SK-N-SH (cell line): Measurements from ENCODE around the gene ZNF503. TPM values are rescaled to one million over a fixed set of nuclear protein-coding genes. Genes with fewer than 3 reads are reported as not detected.

Experiments used
- CTCF ChIA-PET: fragments of 300-600, 350-600 bp; formaldehyde crosslinking; extraction: SDS; loops from one replicate; lab custom pipeline; 2021; lab: Yijun Ruan, JAX
- POLR2A ChIA-PET: fragments of 350-600 bp; sonication (Branson Sonifier 250); formaldehyde crosslinking; extraction: SDS; loops from one replicate; lab custom pipeline; 2020; ENCODE audit warnings: antibody characterized with exemption, inconsistent platforms; lab: Yijun Ruan, JAX
- DNase-seq: peaks from one replicate; pipeline ENCODE4 v3.0.0; 2012
- H2AFZ ChIP-seq: fragments of 200-600 bp; sonication (generic); 2 replicates; pipeline ENCODE4 v1.8.1; 2016; ENCODE audit warnings: antibody characterized with exemption, mild to moderate bottlenecking, low read depth
- H3F3A ChIP-seq: fragments of 200-600 bp; sonication (generic); replicated peaks from 2 replicates; pipeline ENCODE3; 2016; ENCODE audit warnings: antibody characterized with exemption, mild to moderate bottlenecking; ENCODE audit not compliant: insufficient read depth
- H3K27ac ChIP-seq, 2 experiments: fragments of 200-500 bp in 1 of 2; fragments of 200-600 bp in 1 of 2; sonication (Bioruptor generic) in 1 of 2; sonication (generic), shearing (Covaris generic) in 1 of 2; 2 replicates each; pipeline versions ENCODE4 v1.5.1 to v1.6.1; 2014 to 2016; ENCODE audit warnings: low read depth in 2 of 2, inconsistent platforms in 1 of 2, low read length in 1 of 2, mild to moderate bottlenecking in 1 of 2, mixed read lengths in 1 of 2
- H3K27me3 ChIP-seq: fragments of 200-600 bp; sonication (generic), shearing (Covaris generic); 2 replicates; pipeline ENCODE4 v1.6.1; 2016; ENCODE audit warnings: mixed run types; ENCODE audit not compliant: insufficient read depth
- H3K36me3 ChIP-seq, 2 experiments: fragments of 200-500 bp in 1 of 2; fragments of 200-600 bp in 1 of 2; sonication (Bioruptor generic) in 1 of 2; sonication (generic) in 1 of 2; replicated peaks in 1 of 2; 2 replicates each; pipeline versions ENCODE3 to v1.5.1; 2014 to 2016; ENCODE audit warnings: low read length in 1 of 2, mild to moderate bottlenecking in 1 of 2; ENCODE audit not compliant: insufficient read depth in 2 of 2, control insufficient read depth in 1 of 2
- H3K4me1 ChIP-seq, 2 experiments: fragments of 200-500 bp in 1 of 2; fragments of 200-600 bp in 1 of 2; sonication (Bioruptor generic) in 1 of 2; sonication (generic), shearing (Covaris generic) in 1 of 2; 2 replicates each; pipeline versions ENCODE4 v1.5.1 to v1.6.1; 2014 to 2016; ENCODE audit warnings: low read depth in 1 of 2, low read length in 1 of 2, mixed run types in 1 of 2; ENCODE audit not compliant: insufficient read depth in 2 of 2, control insufficient read depth in 1 of 2
- H3K4me2 ChIP-seq: fragments of 200-600 bp; sonication (generic), shearing (Covaris generic); 2 replicates; pipeline ENCODE4 v1.6.1; 2017; ENCODE audit warnings: mixed run types
- H3K4me3 ChIP-seq, 2 experiments: fragments of 200-500 bp in 1 of 2; fragments of 200-600 bp in 1 of 2; sonication (Bioruptor generic) in 1 of 2; sonication (generic), shearing (Covaris generic) in 1 of 2; 2 replicates each; pipeline versions ENCODE4 v1.5.1 to v1.8.1; 2014 to 2016; ENCODE audit warnings: low read depth in 2 of 2, inconsistent platforms in 1 of 2, low read length in 1 of 2, mild to moderate bottlenecking in 1 of 2, mixed read lengths in 1 of 2, moderate library complexity in 1 of 2
- H3K79me2 ChIP-seq: fragments of 200-600 bp; sonication (generic); 2 replicates; pipeline ENCODE4 v1.8.1; 2017; ENCODE audit warnings: mild to moderate bottlenecking; ENCODE audit not compliant: insufficient read depth
- H3K9ac ChIP-seq: fragments of 200-600 bp; sonication (generic); 2 replicates; pipeline ENCODE4 v1.6.1; 2017; ENCODE audit warnings: mixed run types
- H3K9me2 ChIP-seq: fragments of 200-600 bp; sonication (generic); 2 replicates; pipeline ENCODE4 v1.6.1; 2017; ENCODE audit warnings: mixed run types
- H3K9me3 ChIP-seq: fragments of 200-600 bp; sonication (generic); 2 replicates; pipeline ENCODE4 v1.6.1; 2017; ENCODE audit warnings: mixed run types, mild to moderate bottlenecking, moderate library complexity
- H4K20me1 ChIP-seq: fragments of 200-600 bp; sonication (generic); 2 replicates; pipeline ENCODE4 v1.6.1; 2017; ENCODE audit warnings: mild to moderate bottlenecking, mixed run types; ENCODE audit not compliant: insufficient read depth
- CHD2 ChIP-seq: fragments of 150-350 bp; IDR thresholded peaks from 2 replicates; pipeline ENCODE4 v1.6.1; 2018; ENCODE audit warnings: low read length; ENCODE audit not compliant: partially characterized antibody
- EP300 ChIP-seq, 2 experiments: IDR thresholded peaks; 2 replicates each; pipeline versions ENCODE4 v1.4.0 to v1.6.1; 2012; ENCODE audit warnings: borderline replicate concordance in 1 of 2, low read depth in 1 of 2, low read length in 1 of 2
- FOSL2 ChIP-seq: IDR thresholded peaks from 2 replicates; pipeline ENCODE4 v1.4.0; 2012; ENCODE audit warnings: low read depth, mild to moderate bottlenecking, moderate library complexity, borderline replicate concordance
- GABPA ChIP-seq: IDR thresholded peaks from 2 replicates; pipeline ENCODE4 v1.4.0; 2012; ENCODE audit warnings: low read depth, mild to moderate bottlenecking
- GATA2 ChIP-seq: sonication (generic); formaldehyde crosslinking; IDR thresholded peaks from 2 replicates; pipeline ENCODE4 v1.5.0; 2020; ENCODE audit warnings: mild to moderate bottlenecking, missing genetic modification reagents
- MAX ChIP-seq: IDR thresholded peaks from 2 replicates; pipeline ENCODE4 v1.4.0; 2012; ENCODE audit warnings: low read depth
- POLR2AphosphoS5 ChIP-seq: IDR thresholded peaks from 2 replicates; pipeline ENCODE4 v1.6.1; 2012; ENCODE audit warnings: low read depth, low read length
- RAD21 ChIP-seq: IDR thresholded peaks from 2 replicates; pipeline ENCODE4 v1.6.1; 2012; ENCODE audit warnings: mild to moderate bottlenecking, low read length
- RXRA ChIP-seq: IDR thresholded peaks from 2 replicates; pipeline ENCODE4 v1.4.0; 2012; ENCODE audit warnings: low read depth, mild to moderate bottlenecking, borderline replicate concordance
- SMC3 ChIP-seq: IDR thresholded peaks from 2 replicates; pipeline ENCODE4 v1.6.1; 2012; ENCODE audit warnings: low read depth, low read length, improper control_type of control experiment
- TAF1 ChIP-seq: IDR thresholded peaks from 2 replicates; pipeline ENCODE4 v1.6.1; 2012; ENCODE audit warnings: low read depth, mild to moderate bottlenecking, low read length, moderate library complexity, borderline replicate concordance
- WGBS: methylation state at CpG from one replicate; pipeline ENCODE4 v1.1.6; 2017; ENCODE audit warnings: low lambda C conversion rate; 5-methylcytosine and 5-hydroxymethylcytosine counted together
- polyA plus RNA-seq, 3 experiments: library from polyadenylated mRNA; depleted of rRNA; stranded (reverse); fragments of >200 nt; gene quantifications; 2 replicates each; pipeline ENCODE4 v1.2.3, GENCODE V29; 2012
- TF ChIP-seq, protein P1 (sequence below): IDR thresholded peaks from 2 replicates; pipeline ENCODE4 v1.4.0; 2012; ENCODE audit warnings: low read depth, borderline replicate concordance
- TF ChIP-seq, protein P2 (sequence below): fragments of 150-350 bp; IDR thresholded peaks from 2 replicates; pipeline ENCODE4 v1.6.1; 2017; ENCODE audit warnings: antibody characterized with exemption, low read length, low read depth, borderline replicate concordance

The ZNF503 gene
- polyA plus RNA-seq, 1 of the 3 experiments (the other 2 are of a cell fraction) = 5.9 TPM

DNA sequence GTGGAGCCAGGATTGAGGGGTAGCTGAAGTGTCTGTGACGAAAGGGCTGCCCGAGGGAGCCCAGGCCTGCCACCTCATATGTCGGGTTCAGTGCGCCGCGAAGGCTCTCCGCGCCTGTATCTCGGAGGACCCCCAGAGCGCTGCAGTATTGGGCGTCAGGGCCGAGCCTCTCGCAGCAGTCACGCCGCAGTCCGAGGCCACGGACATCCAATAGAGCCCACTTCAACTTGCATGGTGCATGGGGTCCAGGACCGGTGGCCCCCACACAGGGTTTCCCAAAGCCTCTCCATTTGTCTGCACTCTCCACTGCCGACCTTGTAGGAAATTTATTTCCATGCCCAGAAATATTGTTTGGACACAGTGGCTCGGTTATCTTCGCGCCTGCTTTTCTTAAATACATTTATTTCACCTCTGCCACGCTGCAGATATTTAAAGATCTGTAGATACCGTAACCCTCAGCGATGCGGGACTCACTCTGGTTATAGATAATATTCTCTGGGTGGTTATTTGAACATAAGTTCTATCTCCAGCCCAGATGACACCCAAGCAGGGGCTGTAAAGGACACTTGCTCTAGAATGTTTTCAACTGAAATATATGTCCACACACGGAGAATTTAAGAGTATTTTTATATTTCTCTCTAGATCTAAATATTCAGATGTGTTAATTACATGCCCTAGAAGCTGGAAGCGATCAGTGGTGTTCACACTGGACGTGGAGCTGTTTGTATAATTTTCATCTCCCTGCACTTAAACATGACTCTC, 5.1 kb upstream of the ZNF503 start:
- peaks cover 0 to 7% of the 10 kb centered on the region in 2 experiments for H3K36me3 ChIP-seq
- CTCF ChIA-PET = no interaction called here
- no peak overlapping the region for H3K4me2 ChIP-seq
- H3K9me2 ChIP-seq = no peaks in the 10 kb centered on the region
- H3K27ac ChIP-seq = no peak overlapping the region
- H2AFZ ChIP-seq = no peak overlapping the region
- H3F3A ChIP-seq = peaks cover 13% of the 10 kb centered on the region
- H4K20me1 ChIP-seq = no peaks in the 10 kb centered on the region
- no peak overlapping the region for H3K9ac ChIP-seq
- WGBS = 98% methylated on average over 29 of the region's 29 CpGs
- TF ChIP-seq, protein P1, sequence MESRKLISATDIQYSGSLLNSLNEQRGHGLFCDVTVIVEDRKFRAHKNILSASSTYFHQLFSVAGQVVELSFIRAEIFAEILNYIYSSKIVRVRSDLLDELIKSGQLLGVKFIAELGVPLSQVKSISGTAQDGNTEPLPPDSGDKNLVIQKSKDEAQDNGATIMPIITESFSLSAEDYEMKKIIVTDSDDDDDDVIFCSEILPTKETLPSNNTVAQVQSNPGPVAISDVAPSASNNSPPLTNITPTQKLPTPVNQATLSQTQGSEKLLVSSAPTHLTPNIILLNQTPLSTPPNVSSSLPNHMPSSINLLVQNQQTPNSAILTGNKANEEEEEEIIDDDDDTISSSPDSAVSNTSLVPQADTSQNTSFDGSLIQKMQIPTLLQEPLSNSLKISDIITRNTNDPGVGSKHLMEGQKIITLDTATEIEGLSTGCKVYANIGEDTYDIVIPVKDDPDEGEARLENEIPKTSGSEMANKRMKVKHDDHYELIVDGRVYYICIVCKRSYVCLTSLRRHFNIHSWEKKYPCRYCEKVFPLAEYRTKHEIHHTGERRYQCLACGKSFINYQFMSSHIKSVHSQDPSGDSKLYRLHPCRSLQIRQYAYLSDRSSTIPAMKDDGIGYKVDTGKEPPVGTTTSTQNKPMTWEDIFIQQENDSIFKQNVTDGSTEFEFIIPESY = no peak
- no peaks in the 10 kb centered on the region for H3K27me3 ChIP-seq
- peaks cover 0 to 14% of the 10 kb centered on the region in 2 experiments; a peak in 1 of 4 replicates for H3K4me1 ChIP-seq
- no peaks in the 10 kb centered on the region for H3K9me3 ChIP-seq
- H3K4me3 ChIP-seq = no peak overlapping the region
- POLR2A ChIA-PET = no interaction called here
- DNase-seq = no peak
- peaks cover 18% of the 10 kb centered on the region for H3K79me2 ChIP-seq

DNA sequence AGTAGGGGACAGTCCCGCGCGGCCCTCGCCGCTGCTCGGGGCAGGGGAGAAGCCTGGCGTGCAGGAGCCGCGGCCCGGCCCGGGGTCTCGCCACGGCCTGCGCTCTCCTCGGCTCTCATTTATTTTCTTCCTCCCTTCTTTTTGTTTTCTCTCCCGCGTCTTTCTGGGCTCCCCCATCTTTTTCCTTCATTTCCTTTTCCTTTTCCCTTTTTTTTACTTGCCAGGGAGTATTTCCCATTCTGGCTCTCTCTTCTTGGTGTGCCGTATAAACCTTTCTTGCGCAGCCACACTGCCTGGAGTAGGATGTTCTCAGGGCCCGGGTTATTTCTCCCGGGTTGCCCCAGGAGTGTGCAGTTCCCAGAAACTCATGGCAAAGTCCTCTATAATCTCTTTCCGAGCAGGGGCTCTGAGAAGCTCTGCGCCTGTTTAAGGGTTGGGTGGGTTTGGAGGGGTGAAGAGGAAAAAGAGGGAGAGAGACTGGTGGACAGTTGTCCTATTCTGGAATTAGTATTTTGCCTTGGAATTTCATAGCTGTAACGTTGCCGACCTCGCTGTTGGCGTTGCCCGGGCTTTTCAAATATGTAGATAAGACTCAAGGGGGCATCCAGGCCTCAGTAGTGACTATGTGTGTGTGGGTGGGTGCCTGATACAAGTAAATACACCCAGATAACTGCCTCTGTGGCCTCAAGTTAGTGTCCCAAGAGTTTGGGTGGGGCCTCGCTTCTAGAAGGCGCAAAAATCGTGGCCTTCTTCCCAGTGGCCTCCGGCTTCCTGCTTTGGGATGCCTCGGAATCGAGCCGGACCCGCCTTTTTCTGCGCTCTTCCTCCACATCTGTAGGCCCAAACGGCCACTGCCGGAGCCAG, 4.3 kb upstream of the ZNF503 start:
- H3F3A ChIP-seq = peaks cover 17% of the 10 kb centered on the region
- H3K27me3 ChIP-seq = no peaks in the 10 kb centered on the region
- ChIA-PET CTCF (interaction anchor here (0.9 to 1.0 kb wide), 2 partner anchors 504 to 1497 kb away, joined by 3 read pairs; no protein-coding TSS in a partner anchor), POLR2A (no interaction called here)
- DNase-seq = no peak
- H3K4me1 ChIP-seq = peaks cover 0 to 14% of the 10 kb centered on the region in 2 experiments; a peak in 1 of 4 replicates
- TF ChIP-seq RXRA = no peak
- no peak for TF ChIP-seq EP300 (IDR thresholded peaks at IDR 0.05; ENCODE audit: borderline replicate concordance in 1 of 2, low read depth in 1 of 2, low read length in 1 of 2)
- no peak for TF ChIP-seq GATA2
- TF ChIP-seq SMC3 = no peak
- no peak for TF ChIP-seq CHD2
- no peak for TF ChIP-seq MAX
- no peak for TF ChIP-seq POLR2AphosphoS5
- TF ChIP-seq, protein P2, sequence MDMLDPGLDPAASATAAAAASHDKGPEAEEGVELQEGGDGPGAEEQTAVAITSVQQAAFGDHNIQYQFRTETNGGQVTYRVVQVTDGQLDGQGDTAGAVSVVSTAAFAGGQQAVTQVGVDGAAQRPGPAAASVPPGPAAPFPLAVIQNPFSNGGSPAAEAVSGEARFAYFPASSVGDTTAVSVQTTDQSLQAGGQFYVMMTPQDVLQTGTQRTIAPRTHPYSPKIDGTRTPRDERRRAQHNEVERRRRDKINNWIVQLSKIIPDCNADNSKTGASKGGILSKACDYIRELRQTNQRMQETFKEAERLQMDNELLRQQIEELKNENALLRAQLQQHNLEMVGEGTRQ = no peak
- no peak for TF ChIP-seq RAD21
- no peak for TF ChIP-seq GABPA
- TF ChIP-seq TAF1 = no peak
- no peak for TF ChIP-seq FOSL2
- peaks cover 0 to 7% of the 10 kb centered on the region in 2 experiments for H3K36me3 ChIP-seq
- H3K27ac ChIP-seq = no peak overlapping the region
- H3K9ac ChIP-seq = no peak overlapping the region
- H2AFZ ChIP-seq = no peak overlapping the region
- no peak overlapping the region for H3K4me3 ChIP-seq
- H4K20me1 ChIP-seq = no peaks in the 10 kb centered on the region; the same call in 1 of the 2 replicates
- WGBS = 97% methylated on average over 33 of the region's 39 CpGs
- H3K9me3 ChIP-seq = no peaks in the 10 kb centered on the region
- H3K79me2 ChIP-seq = peaks cover 22% of the 10 kb centered on the region
- H3K9me2 ChIP-seq = no peaks in the 10 kb centered on the region
- H3K4me2 ChIP-seq = peak overlapping the region; percentile 93; the same call in 1 of the 2 replicates
